ENCODE data around the gene GABRB1.

Gene GABRB1

DNA sequence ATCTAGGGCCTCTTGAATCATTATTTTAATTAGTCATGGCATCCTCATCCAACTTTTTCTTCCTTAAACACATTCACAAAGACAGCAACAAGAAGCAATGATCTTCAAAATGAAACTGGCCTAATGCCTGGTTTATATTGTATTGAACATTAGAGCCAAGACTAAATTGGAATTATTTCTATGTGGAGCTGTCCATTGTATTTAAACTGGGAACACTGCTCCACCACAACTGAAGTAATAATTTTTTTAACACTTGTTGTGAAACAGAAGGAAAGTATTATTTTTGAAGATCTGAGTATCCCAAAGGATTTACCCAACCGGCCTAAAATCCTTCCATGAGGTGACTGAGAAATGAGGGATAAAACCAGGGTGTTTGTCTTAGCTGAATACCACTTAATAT is 6.9 kb downstream of the GABRB1 start:
- H3K56ac ChIP-seq (ENCODE audit: low read length) = no peak overlapping the region
- H3K4me2 ChIP-seq (ENCODE audit: low read length) = no peak overlapping the region
- H3K27me3 ChIP-seq (ENCODE audit: insufficient read depth, low read length, poor library complexity) = no peaks in the 10 kb centered on the region
- no peaks in the 10 kb centered on the region for H3K4me1 ChIP-seq (ENCODE audit: control insufficient read depth, low read depth, low read length)
- no peak overlapping the region for H3K4ac ChIP-seq (ENCODE audit: low read depth, low read length)
- H2AK5ac ChIP-seq (ENCODE audit: low read length) = no peak overlapping the region
- H3K36me3 ChIP-seq (ENCODE audit: control insufficient read depth, insufficient read depth, low read length) = no peaks in the 10 kb centered on the region
- no peak for DNase-seq
- no peak overlapping the region for H2BK5ac ChIP-seq (ENCODE audit: low read length)
- no peak overlapping the region for H3K18ac ChIP-seq (ENCODE audit: low read length)
- no peaks in the 10 kb centered on the region for H3K79me2 ChIP-seq (ENCODE audit: control insufficient read depth, insufficient read depth, low read length)
- H3K4me3 ChIP-seq (ENCODE audit: low read length) = no peak overlapping the region
- no peak overlapping the region for H2BK15ac ChIP-seq (replicated peaks; ENCODE audit: low read depth)
- no peak overlapping the region for H4K8ac ChIP-seq (ENCODE audit: low read depth, low read length)
- WGBS (ENCODE audit: extremely low coverage, insufficient coverage, low lambda C conversion rate) = no CpG with 5 or more reads among the region's 1 CpG
- no peak overlapping the region for H3K9ac ChIP-seq (ENCODE audit: low read length)
- no peak overlapping the region for H3K27ac ChIP-seq (ENCODE audit: low read depth, low read length)
- H3K23ac ChIP-seq (ENCODE audit: low read length) = no peak overlapping the region
- H3K79me1 ChIP-seq (ENCODE audit: low read length) = no peaks in the 10 kb centered on the region
- no peak overlapping the region for H2BK120ac ChIP-seq (ENCODE audit: low read depth, low read length)
- no peak overlapping the region for H4K5ac ChIP-seq (ENCODE audit: low read length)

DNA sequence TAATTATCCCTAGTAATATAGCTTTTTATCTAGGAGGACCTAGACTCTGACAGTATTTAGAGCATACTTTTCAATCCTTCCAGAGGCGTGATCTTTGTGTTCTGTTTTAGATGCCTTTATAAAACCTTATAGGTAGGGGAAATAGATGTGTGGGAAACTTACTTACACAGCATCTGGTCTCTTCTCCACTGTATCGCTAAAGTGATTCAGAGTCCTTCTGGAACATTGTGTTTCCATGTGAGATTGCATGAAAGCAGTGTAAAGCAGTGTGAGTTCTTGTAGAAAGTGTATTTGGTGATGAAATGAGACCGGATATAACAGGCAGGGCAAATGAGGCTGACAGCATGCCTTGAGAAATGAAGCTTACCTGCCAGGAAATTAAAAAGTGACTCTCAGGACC is 9.5 kb downstream of the GABRB1 start:
- H3K27ac ChIP-seq (ENCODE audit: low read depth, low read length) = no peak overlapping the region
- no peak overlapping the region for H3K4ac ChIP-seq (ENCODE audit: low read depth, low read length)
- H4K8ac ChIP-seq (ENCODE audit: low read depth, low read length) = no peak overlapping the region
- no CpG with 5 or more reads among the region's 3 CpGs for WGBS (ENCODE audit: extremely low coverage, insufficient coverage, low lambda C conversion rate)
- H4K5ac ChIP-seq (ENCODE audit: low read length) = no peak overlapping the region
- H3K79me2 ChIP-seq (ENCODE audit: control insufficient read depth, insufficient read depth, low read length) = no peaks in the 10 kb centered on the region
- H3K4me2 ChIP-seq (ENCODE audit: low read length) = no peak overlapping the region
- no peak overlapping the region for H2BK120ac ChIP-seq (ENCODE audit: low read depth, low read length)
- H2BK5ac ChIP-seq (ENCODE audit: low read length) = no peak overlapping the region
- H3K4me3 ChIP-seq (ENCODE audit: low read length) = no peak overlapping the region
- H3K79me1 ChIP-seq (ENCODE audit: low read length) = no peaks in the 10 kb centered on the region
- H3K9ac ChIP-seq (ENCODE audit: low read length) = no peak overlapping the region
- no peak overlapping the region for H2BK15ac ChIP-seq (replicated peaks; ENCODE audit: low read depth)
- no peak overlapping the region for H3K56ac ChIP-seq (ENCODE audit: low read length)
- no peak for DNase-seq
- H3K27me3 ChIP-seq (ENCODE audit: insufficient read depth, low read length, poor library complexity) = no peaks in the 10 kb centered on the region
- no peak overlapping the region for H3K18ac ChIP-seq (ENCODE audit: low read length)
- H3K4me1 ChIP-seq (ENCODE audit: control insufficient read depth, low read depth, low read length) = no peaks in the 10 kb centered on the region
- no peaks in the 10 kb centered on the region for H3K36me3 ChIP-seq (ENCODE audit: control insufficient read depth, insufficient read depth, low read length)
- H2AK5ac ChIP-seq (ENCODE audit: low read length) = no peak overlapping the region
- H3K23ac ChIP-seq (ENCODE audit: low read length) = no peak overlapping the region

DNA sequence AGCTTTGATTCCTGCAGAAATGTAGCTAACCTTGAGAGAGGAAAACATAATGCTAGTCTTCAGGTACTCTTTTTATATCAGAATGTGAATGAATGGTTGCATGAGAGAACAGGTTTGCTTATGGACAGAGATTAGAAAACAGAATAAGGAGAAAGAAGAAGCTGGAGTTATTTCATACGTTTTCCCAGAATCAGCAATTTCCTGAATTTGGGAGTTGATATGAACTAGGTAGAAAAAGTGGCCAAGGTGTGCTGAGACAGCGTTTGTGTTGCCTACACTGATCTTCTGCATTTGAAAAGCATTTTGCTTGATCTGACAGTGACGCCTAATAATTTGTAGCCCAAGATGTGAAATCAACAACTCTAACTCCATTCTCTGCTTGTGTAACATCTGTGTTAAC is 12.5 kb downstream of the GABRB1 start:
- H3K23ac ChIP-seq (ENCODE audit: low read length) = no peak overlapping the region
- H3K4me3 ChIP-seq (ENCODE audit: low read length) = no peak overlapping the region
- H2BK5ac ChIP-seq (ENCODE audit: low read length) = no peak overlapping the region
- WGBS (ENCODE audit: extremely low coverage, insufficient coverage, low lambda C conversion rate) = no CpG with 5 or more reads among the region's 3 CpGs
- no peak overlapping the region for H2AK5ac ChIP-seq (ENCODE audit: low read length)
- no peak overlapping the region for H3K56ac ChIP-seq (ENCODE audit: low read length)
- no peak overlapping the region for H3K9ac ChIP-seq (ENCODE audit: low read length)
- DNase-seq = no peak
- H4K8ac ChIP-seq (ENCODE audit: low read depth, low read length) = no peak overlapping the region
- H3K4ac ChIP-seq (ENCODE audit: low read depth, low read length) = no peak overlapping the region
- H3K4me2 ChIP-seq (ENCODE audit: low read length) = no peak overlapping the region
- H3K4me1 ChIP-seq (ENCODE audit: control insufficient read depth, low read depth, low read length) = no peaks in the 10 kb centered on the region
- no peak overlapping the region for H4K5ac ChIP-seq (ENCODE audit: low read length)
- no peak overlapping the region for H3K18ac ChIP-seq (ENCODE audit: low read length)
- H3K79me2 ChIP-seq (ENCODE audit: control insufficient read depth, insufficient read depth, low read length) = no peaks in the 10 kb centered on the region
- H3K79me1 ChIP-seq (ENCODE audit: low read length) = no peaks in the 10 kb centered on the region
- no peaks in the 10 kb centered on the region for H3K27me3 ChIP-seq (ENCODE audit: insufficient read depth, low read length, poor library complexity)
- no peaks in the 10 kb centered on the region for H3K36me3 ChIP-seq (ENCODE audit: control insufficient read depth, insufficient read depth, low read length)
- H2BK15ac ChIP-seq (replicated peaks; ENCODE audit: low read depth) = no peak overlapping the region
- H3K27ac ChIP-seq (ENCODE audit: low read depth, low read length) = no peak overlapping the region
- H2BK120ac ChIP-seq (ENCODE audit: low read depth, low read length) = no peak overlapping the region

DNA sequence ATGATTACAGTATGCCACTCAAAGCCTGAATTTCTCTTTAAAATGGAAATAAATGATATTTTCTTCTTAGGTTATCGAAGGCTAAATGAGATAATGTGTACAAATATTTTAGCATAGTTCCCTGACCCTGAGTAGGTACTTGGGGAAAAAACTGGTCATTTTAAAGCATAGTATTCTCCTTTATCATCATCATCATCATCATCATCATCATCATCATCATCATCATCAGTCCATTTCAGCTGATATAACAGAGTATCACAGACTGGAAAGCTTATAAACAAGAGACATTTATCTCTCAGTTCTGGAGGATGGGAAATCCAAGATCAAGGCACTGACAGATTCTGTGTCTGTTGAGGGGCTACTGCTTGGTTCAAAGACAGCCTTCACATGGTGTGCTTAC is 13.9 kb downstream of the GABRB1 start:
- Histone ChIP-seq H3K4me1 (ENCODE audit: control insufficient read depth, low read depth, low read length) (no peaks in the 10 kb centered on the region), H3K23ac (ENCODE audit: low read length) (no peak overlapping the region), H3K9ac (ENCODE audit: low read length) (no peak overlapping the region), H4K8ac (ENCODE audit: low read depth, low read length) (no peak overlapping the region), H4K5ac (ENCODE audit: low read length) (no peak overlapping the region), H3K27ac (ENCODE audit: low read depth, low read length) (no peak overlapping the region), H3K27me3 (ENCODE audit: insufficient read depth, low read length, poor library complexity) (no peaks in the 10 kb centered on the region), H3K56ac (ENCODE audit: low read length) (no peak overlapping the region), H3K4me2 (ENCODE audit: low read length) (no peak overlapping the region), H3K18ac (ENCODE audit: low read length) (no peak overlapping the region), H3K36me3 (ENCODE audit: control insufficient read depth, insufficient read depth, low read length) (no peaks in the 10 kb centered on the region), H2AK5ac (ENCODE audit: low read length) (no peak overlapping the region), H3K4ac (ENCODE audit: low read depth, low read length) (no peak overlapping the region), H3K79me1 (ENCODE audit: low read length) (no peaks in the 10 kb centered on the region), H2BK120ac (ENCODE audit: low read depth, low read length) (no peak overlapping the region), H2BK15ac (replicated peaks; ENCODE audit: low read depth) (no peak overlapping the region), H2BK5ac (ENCODE audit: low read length) (no peak overlapping the region), H3K79me2 (ENCODE audit: control insufficient read depth, insufficient read depth, low read length) (no peaks in the 10 kb centered on the region), H3K4me3 (ENCODE audit: low read length) (no peak overlapping the region)
- DNase-seq = no peak
- no CpG with 5 or more reads among the region's 1 CpG for WGBS (ENCODE audit: extremely low coverage, insufficient coverage, low lambda C conversion rate)

DNA sequence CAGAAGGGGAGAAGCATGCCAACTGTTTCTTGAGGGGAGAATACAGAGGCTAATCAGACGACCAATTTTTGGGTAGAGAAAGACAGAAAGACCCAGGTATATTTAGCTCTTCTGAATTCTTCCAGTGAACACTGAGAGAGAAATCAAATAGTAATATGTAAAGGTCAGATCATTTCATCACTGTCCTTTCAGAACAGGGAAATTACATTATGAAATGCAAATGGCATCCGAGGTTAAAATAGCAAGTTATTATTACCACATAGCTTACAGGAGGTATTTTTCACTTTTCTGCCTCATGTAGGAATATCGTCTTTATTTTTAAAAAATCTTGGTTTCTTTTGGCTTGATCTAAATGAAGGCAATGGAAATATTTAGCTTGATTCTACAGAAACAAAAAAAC is 18.0 kb downstream of the GABRB1 start:
- H3K4me2 ChIP-seq (ENCODE audit: low read length) = no peak overlapping the region
- no peak overlapping the region for H4K5ac ChIP-seq (ENCODE audit: low read length)
- no peaks in the 10 kb centered on the region for H3K79me2 ChIP-seq (ENCODE audit: control insufficient read depth, insufficient read depth, low read length)
- H3K79me1 ChIP-seq (ENCODE audit: low read length) = no peaks in the 10 kb centered on the region
- no peak overlapping the region for H2BK120ac ChIP-seq (ENCODE audit: low read depth, low read length)
- H3K36me3 ChIP-seq (ENCODE audit: control insufficient read depth, insufficient read depth, low read length) = no peaks in the 10 kb centered on the region
- no peak overlapping the region for H2AK5ac ChIP-seq (ENCODE audit: low read length)
- no peak overlapping the region for H4K8ac ChIP-seq (ENCODE audit: low read depth, low read length)
- no peak for DNase-seq
- H2BK15ac ChIP-seq (replicated peaks; ENCODE audit: low read depth) = no peak overlapping the region
- no peak overlapping the region for H3K4me3 ChIP-seq (ENCODE audit: low read length)
- no peak overlapping the region for H3K18ac ChIP-seq (ENCODE audit: low read length)
- H3K4me1 ChIP-seq (ENCODE audit: control insufficient read depth, low read depth, low read length) = no peaks in the 10 kb centered on the region
- no peak overlapping the region for H2BK5ac ChIP-seq (ENCODE audit: low read length)
- no peak overlapping the region for H3K9ac ChIP-seq (ENCODE audit: low read length)
- H3K27ac ChIP-seq (ENCODE audit: low read depth, low read length) = no peak overlapping the region
- H3K56ac ChIP-seq (ENCODE audit: low read length) = no peak overlapping the region
- no peak overlapping the region for H3K23ac ChIP-seq (ENCODE audit: low read length)
- no CpG with 5 or more reads among the region's 3 CpGs for WGBS (ENCODE audit: extremely low coverage, insufficient coverage, low lambda C conversion rate)
- H3K4ac ChIP-seq (ENCODE audit: low read depth, low read length) = no peak overlapping the region
- no peaks in the 10 kb centered on the region for H3K27me3 ChIP-seq (ENCODE audit: insufficient read depth, low read length, poor library complexity)

Data from mesendoderm (in vitro differentiated cells).